Naive thymus-derived CD4-positive, alpha-beta T cell (primary cell): ENCODE measurements around the gene ZFP42. TPM values are rescaled to one million over a fixed set of nuclear protein-coding genes. Genes with fewer than 3 reads are reported as not detected.

Experiments used
- ATAC-seq: fragments of 150-1000 bp; cut with Tn5 transposase; 2 replicates; pipeline ENCODE4 v1.10.0; 2021; ENCODE audit warnings: mild to moderate bottlenecking, moderate library complexity
- CTCF ChIA-PET: fragments of 350-600 bp; sonication (Branson Sonifier 250); formaldehyde crosslinking; loops from one replicate; lab custom pipeline; 2021; ENCODE audit warnings: antibody characterized with exemption; lab: Charles Lee
- POLR2A ChIA-PET: fragments of 350-600 bp; sonication (Branson Sonifier 250); formaldehyde crosslinking; loops from one replicate; lab custom pipeline; 2021; ENCODE audit warnings: antibody characterized with exemption, inconsistent platforms; lab: Charles Lee
- DNase-seq, 9 donors: peaks; one replicate each; pipeline versions ENCODE4 v3.0.0 to v3.0.0-alpha.2; 2020 to 2022; ENCODE audit warnings: mixed read lengths in 1 of 9
- H3K27ac ChIP-seq: one replicate; pipeline ENCODE4 v1.7.0; 2013; ENCODE audit warnings: mild to moderate bottlenecking, low read depth, low read length, moderate library complexity
- H3K27me3 ChIP-seq, 2 donors: one replicate each; pipeline ENCODE4 v1.7.0; 2013; ENCODE audit warnings: low read length in 2 of 2, mild to moderate bottlenecking in 2 of 2, moderate library complexity in 2 of 2; ENCODE audit not compliant: control insufficient read depth in 2 of 2, insufficient read depth in 2 of 2
- H3K36me3 ChIP-seq, 3 experiments: 1 replicate in 2 of 3; 2 replicates in 1 of 3; pipeline ENCODE4 v1.7.0; 2013; ENCODE audit warnings: low read length in 3 of 3, mild to moderate bottlenecking in 3 of 3, moderate library complexity in 1 of 3; ENCODE audit not compliant: insufficient read depth in 3 of 3, control insufficient read depth in 2 of 3
- H3K4me1 ChIP-seq, 2 donors: one replicate each; pipeline ENCODE4 v1.7.0; 2013; ENCODE audit warnings: low read length in 2 of 2, mild to moderate bottlenecking in 2 of 2, moderate library complexity in 1 of 2; ENCODE audit not compliant: control insufficient read depth in 2 of 2, insufficient read depth in 2 of 2
- H3K4me3 ChIP-seq: 2 replicates; pipeline ENCODE4 v1.7.0; 2013; ENCODE audit warnings: mild to moderate bottlenecking, low read length
- H3K9me3 ChIP-seq, 3 experiments: 1 replicate in 2 of 3; 2 replicates in 1 of 3; pipeline ENCODE4 v1.7.0; 2013; ENCODE audit warnings: low read length in 3 of 3; ENCODE audit not compliant: control insufficient read depth in 2 of 3
- H3K27ac Mint-ChIP-seq, 9 donors: one replicate each; pipeline ENCODE4 v1.8.0; 2020 to 2022; ENCODE audit warnings: mixed read lengths in 9 of 9, mild to moderate bottlenecking in 8 of 9, moderate library complexity in 5 of 9, inconsistent platforms in 2 of 9
- H3K27me3 Mint-ChIP-seq, 5 donors: one replicate each; pipeline ENCODE4 v1.8.0; 2021 to 2022; ENCODE audit warnings: mixed read lengths in 5 of 5, mild to moderate bottlenecking in 1 of 5
- H3K36me3 Mint-ChIP-seq, 5 donors: one replicate each; pipeline ENCODE4 v1.8.0; 2020 to 2022; ENCODE audit warnings: mixed read lengths in 5 of 5, mild to moderate bottlenecking in 3 of 5, inconsistent platforms in 1 of 5
- H3K4me1 Mint-ChIP-seq, 7 donors: one replicate each; pipeline ENCODE4 v1.8.0; 2020 to 2022; ENCODE audit warnings: mixed read lengths in 7 of 7, mild to moderate bottlenecking in 3 of 7, inconsistent platforms in 1 of 7
- H3K4me3 Mint-ChIP-seq, 10 donors: one replicate each; pipeline ENCODE4 v1.8.0; 2020 to 2022; ENCODE audit warnings: mild to moderate bottlenecking in 10 of 10, mixed read lengths in 10 of 10, moderate library complexity in 6 of 10, inconsistent platforms in 2 of 10
- H3K9me3 Mint-ChIP-seq, 11 donors: one replicate each; pipeline ENCODE4 v1.8.0; 2020 to 2022; ENCODE audit warnings: mixed read lengths in 11 of 11, mild to moderate bottlenecking in 4 of 11, inconsistent platforms in 1 of 11, moderate library complexity in 1 of 11
- intact Hi-C, 2 donors: fragments of 100-400 bp; cut with micrococcal nuclease; formaldehyde crosslinking; loops; one replicate each; pipeline ENCODE4 v1.15.1; 2023
- polyA plus RNA-seq, 2 donors: library from polyadenylated mRNA; unstranded; fragments of 300-500 nt; fragmentation: Illumina TruSeq; gene quantifications; one replicate each; pipeline ENCODE4 v1.2.3, GENCODE V29; 2021
- total RNA-seq, 6 experiments: library from RNA in 5 of 6; stranded (reverse) in 5 of 6; gene quantifications; 1 replicate in 5 of 6; 2 replicates in 1 of 6; pipeline ENCODE4 v1.2.3 and lab custom pipeline; 2021 to 2026

ZFP42 gene
- total and polyA plus RNA-seq, 7 experiments from 2014 or later, result 0.10 TPM; not detected in 6

DNA sequence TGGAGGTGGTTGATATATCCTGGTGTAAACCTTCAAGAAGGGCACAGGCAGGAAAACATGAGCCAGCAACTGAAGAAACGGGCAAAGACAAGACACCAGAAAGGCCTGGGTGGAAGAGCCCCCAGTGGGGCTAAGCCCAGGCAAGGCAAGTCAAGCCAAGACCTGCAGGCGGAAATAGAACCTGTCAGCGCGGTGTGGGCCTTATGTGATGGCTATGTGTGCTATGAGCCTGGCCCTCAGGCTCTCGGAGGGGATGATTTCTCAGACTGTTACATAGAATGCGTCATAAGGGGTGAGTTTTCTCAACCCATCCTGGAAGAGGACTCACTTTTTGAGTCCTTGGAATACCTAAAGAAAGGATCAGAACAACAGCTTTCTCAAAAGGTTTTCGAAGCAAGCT lies 7.2 kb downstream of the ZFP42 start:
- Histone ChIP-seq H3K27me3 (no peaks in the 10 kb centered on the region), H3K27ac (no peak overlapping the region), H3K4me3 (no peak overlapping the region), H3K9me3 (no peaks in the 10 kb centered on the region), H3K4me1 (no peaks in the 10 kb centered on the region), H3K36me3 (no peaks in the 10 kb centered on the region)
- Mint-ChIP-seq H3K4me3 (no peak overlapping the region), H3K4me1 (no peaks in the 10 kb centered on the region), H3K9me3 (peaks cover 0 to 23% (median 4%) of the 10 kb centered on the region in 11 donors), H3K27ac (no peak overlapping the region), H3K27me3 (no peaks in the 10 kb centered on the region), H3K36me3 (no peaks in the 10 kb centered on the region)
- ChIA-PET CTCF (no interaction called here), POLR2A (no interaction called here)
- intact Hi-C loops, result no loop called here
- ATAC-seq (no peak), DNase-seq (no peak)

GRCh38 chr4:188005561-188005960 lies 10.0 kb downstream of the ZFP42 start:
- no peaks in the 10 kb centered on the region for H3K27me3 Mint-ChIP-seq
- POLR2A ChIA-PET, result no interaction called here

GRCh38 chr4:188006285-188006848 lies 10.8 kb downstream of the ZFP42 start:
- Histone ChIP-seq H3K4me3 (no peak overlapping the region), H3K4me1 (no peaks in the 10 kb centered on the region), H3K27ac (no peak overlapping the region), H3K36me3 (no peaks in the 10 kb centered on the region), H3K27me3 (no peaks in the 10 kb centered on the region), H3K9me3 (no peaks in the 10 kb centered on the region)
- H3K27ac Mint-ChIP-seq, result no peak overlapping the region
- H3K4me1 Mint-ChIP-seq, result no peaks in the 10 kb centered on the region
- ChIA-PET CTCF (no interaction called here), POLR2A (no interaction called here)
- H3K4me3 Mint-ChIP-seq, result no peak overlapping the region
- intact Hi-C loops, result no loop called here
- H3K9me3 Mint-ChIP-seq, result peaks cover 2 to 20% (median 8%) of the 10 kb centered on the region in 11 donors
- no peak for ATAC-seq
- H3K36me3 Mint-ChIP-seq, result no peaks in the 10 kb centered on the region
- DNase-seq, result no peak
- H3K27me3 Mint-ChIP-seq, result no peaks in the 10 kb centered on the region

More at GRCh38 chr4:188005561-188005960, 10.0 kb downstream of the ZFP42 start:
- Mint-ChIP-seq H3K4me3 (no peak overlapping the region), H3K4me1 (no peaks in the 10 kb centered on the region), H3K9me3 (peaks cover 4 to 20% (median 8%) of the 10 kb centered on the region in 11 donors), H3K36me3 (no peaks in the 10 kb centered on the region), H3K27ac (no peak overlapping the region)
- intact Hi-C loops, result no loop called here
- Histone ChIP-seq H3K9me3 (no peaks in the 10 kb centered on the region), H3K36me3 (no peaks in the 10 kb centered on the region), H3K4me3 (no peak overlapping the region), H3K27me3 (no peaks in the 10 kb centered on the region), H3K27ac (no peak overlapping the region), H3K4me1 (no peaks in the 10 kb centered on the region)
- no peak for ATAC-seq
- no peak for DNase-seq
- CTCF ChIA-PET, result no interaction called here

DNA sequence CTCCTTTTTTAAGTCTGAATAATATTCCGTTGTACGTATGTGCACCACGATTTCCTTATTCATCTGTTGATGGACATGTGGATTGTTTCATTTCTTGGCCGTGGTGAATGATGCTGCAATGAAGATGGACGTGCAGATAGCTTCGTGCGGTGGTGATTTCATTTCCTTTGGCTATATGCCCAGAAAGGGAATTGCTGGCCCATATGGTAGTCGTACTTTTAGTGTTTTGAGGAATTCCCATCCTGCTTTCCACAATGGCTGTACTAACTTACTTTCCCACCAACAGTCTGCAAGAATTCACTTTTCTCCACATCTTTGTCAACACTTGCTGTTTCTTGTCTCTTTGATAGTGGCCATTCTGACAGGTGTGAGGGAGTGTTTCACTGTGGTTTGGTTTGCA lies 12.8 kb downstream of the ZFP42 start:
- no peak for ATAC-seq
- ChIA-PET CTCF (no interaction called here), POLR2A (no interaction called here)
- Mint-ChIP-seq H3K27me3 (peaks cover 0 to 4% (median 0%) of the 10 kb centered on the region in 5 donors), H3K4me1 (no peaks in the 10 kb centered on the region), H3K27ac (no peak overlapping the region), H3K9me3 (peaks cover 0 to 21% (median 7%) of the 10 kb centered on the region in 11 donors), H3K36me3 (no peaks in the 10 kb centered on the region), H3K4me3 (no peak overlapping the region)
- Histone ChIP-seq H3K4me1 (no peaks in the 10 kb centered on the region), H3K27me3 (no peaks in the 10 kb centered on the region), H3K36me3 (no peaks in the 10 kb centered on the region), H3K9me3 (no peaks in the 10 kb centered on the region), H3K4me3 (no peak overlapping the region), H3K27ac (no peak overlapping the region)
- intact Hi-C loops, result no loop called here
- no peak for DNase-seq

DNA sequence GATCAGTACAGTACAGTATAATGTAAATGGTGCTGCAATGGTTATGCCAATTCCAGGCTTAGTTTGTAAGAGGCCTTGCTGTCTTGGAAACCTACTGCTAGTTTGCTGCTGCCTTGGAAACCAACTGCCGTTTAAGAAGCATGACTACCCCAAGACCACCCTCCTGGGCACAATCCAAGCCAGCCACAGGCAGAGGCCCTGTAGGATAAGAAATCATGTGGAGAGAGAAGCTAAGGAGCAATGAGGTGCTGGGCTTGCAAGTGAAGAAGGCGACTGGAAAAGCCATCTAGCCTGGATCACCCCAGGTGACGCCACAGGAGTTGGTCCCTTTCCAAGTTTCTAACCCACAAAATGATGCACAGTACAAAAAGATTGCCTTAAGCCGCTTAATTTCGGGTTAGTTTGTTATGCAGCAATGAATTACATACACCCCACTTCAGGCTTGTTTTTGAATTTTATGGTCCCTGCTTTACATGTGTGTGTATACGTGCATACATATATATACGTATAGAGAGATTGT lies 16.9 kb downstream of the ZFP42 start:
- H3K4me1 ChIP-seq, result no peaks in the 10 kb centered on the region
- ChIA-PET CTCF (no interaction called here), POLR2A (no interaction called here)
- no peak overlapping the region for H3K27ac ChIP-seq
- no peak for ATAC-seq
- no peaks in the 10 kb centered on the region for H3K36me3 Mint-ChIP-seq
- no peaks in the 10 kb centered on the region for H3K9me3 ChIP-seq
- H3K9me3 Mint-ChIP-seq, result peaks cover 0 to 29% (median 8%) of the 10 kb centered on the region in 11 donors
- H3K4me3 ChIP-seq, result no peak overlapping the region
- H3K4me1 Mint-ChIP-seq, result no peaks in the 10 kb centered on the region
- H3K27me3 ChIP-seq, result no peaks in the 10 kb centered on the region
- intact Hi-C loops, result no loop called here
- H3K27me3 Mint-ChIP-seq, result peaks cover 0 to 4% (median 0%) of the 10 kb centered on the region in 5 donors
- no peak overlapping the region for H3K4me3 Mint-ChIP-seq
- H3K27ac Mint-ChIP-seq, result no peak overlapping the region
- no peak for DNase-seq
- H3K36me3 ChIP-seq, result no peaks in the 10 kb centered on the region

DNA sequence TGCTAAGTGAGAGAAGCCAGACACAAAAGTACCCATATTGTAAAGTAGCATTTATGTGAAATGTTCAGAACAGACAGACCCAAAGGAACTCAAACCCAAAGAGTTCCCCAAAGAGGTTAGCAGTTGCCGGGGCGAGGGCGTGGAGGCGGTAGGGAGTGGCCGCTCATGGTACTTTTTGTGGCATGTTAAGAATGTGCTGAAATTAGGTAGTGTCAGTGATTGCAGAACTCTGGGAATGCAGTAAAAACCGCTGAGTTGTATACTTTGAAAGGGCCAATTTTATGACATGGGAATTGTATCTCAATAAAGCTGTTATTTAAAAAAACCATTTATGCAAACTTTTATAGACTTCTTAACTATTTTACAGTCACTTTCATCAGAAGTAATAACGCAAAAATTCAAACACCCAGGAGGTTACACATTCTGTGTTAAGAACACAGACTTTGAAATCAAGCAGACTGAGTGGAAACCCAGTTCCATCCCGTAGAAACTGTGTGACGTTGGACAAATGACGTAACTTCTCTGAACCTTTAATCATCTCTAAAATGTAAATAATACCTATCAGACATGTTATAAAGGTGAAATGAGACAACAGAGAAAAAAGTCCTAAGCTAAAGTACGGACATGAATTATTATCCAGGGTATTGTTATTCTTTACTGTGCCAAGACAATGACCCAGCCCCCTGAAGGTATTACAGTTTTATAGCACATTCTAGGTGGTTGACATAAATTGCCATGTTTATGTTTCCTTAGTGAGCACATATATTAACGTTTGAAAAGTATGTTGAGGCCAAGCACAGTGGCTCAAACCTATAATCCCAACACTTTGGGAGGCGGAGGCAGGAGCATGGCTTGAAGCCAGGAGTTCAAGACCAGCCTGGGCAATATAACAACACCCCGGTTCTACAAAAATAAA lies 19.7 kb downstream of the ZFP42 start:
- Mint-ChIP-seq H3K4me1 (no peaks in the 10 kb centered on the region), H3K9me3 (peaks cover 0 to 28% (median 4%) of the 10 kb centered on the region in 11 donors), H3K27ac (no peak overlapping the region), H3K36me3 (no peaks in the 10 kb centered on the region), H3K4me3 (no peak overlapping the region), H3K27me3 (peaks cover 0 to 4% (median 0%) of the 10 kb centered on the region in 5 donors)
- H3K4me3 ChIP-seq, result no peak overlapping the region
- H3K4me1 ChIP-seq, result no peaks in the 10 kb centered on the region
- no peak for DNase-seq
- intact Hi-C loops, result no loop called here
- ChIA-PET CTCF (no interaction called here), POLR2A (no interaction called here)
- no peaks in the 10 kb centered on the region for H3K9me3 ChIP-seq
- no peak for ATAC-seq
- H3K27me3 ChIP-seq, result no peaks in the 10 kb centered on the region
- no peak overlapping the region for H3K27ac ChIP-seq
- no peaks in the 10 kb centered on the region for H3K36me3 ChIP-seq
